Activated CD8-positive, alpha-beta memory T cell treated with anti-CD3 and anti-CD28 coated beads, Interleukin-2, amount 50 U/mL, for 1 hour (primary cell): ENCODE results near the gene DMWD.
"Not testable (repeated sequence)": the region's sequence is repeated elsewhere in the genome, so short reads cannot be mapped to it uniquely, and the experiment has no call there.

Experiments used
- DNase-seq: peaks from one replicate; pipeline ENCODE4 v3.0.0-alpha.2; 2020; ENCODE audit errors: extremely low read depth

The DMWD gene

DNA sequence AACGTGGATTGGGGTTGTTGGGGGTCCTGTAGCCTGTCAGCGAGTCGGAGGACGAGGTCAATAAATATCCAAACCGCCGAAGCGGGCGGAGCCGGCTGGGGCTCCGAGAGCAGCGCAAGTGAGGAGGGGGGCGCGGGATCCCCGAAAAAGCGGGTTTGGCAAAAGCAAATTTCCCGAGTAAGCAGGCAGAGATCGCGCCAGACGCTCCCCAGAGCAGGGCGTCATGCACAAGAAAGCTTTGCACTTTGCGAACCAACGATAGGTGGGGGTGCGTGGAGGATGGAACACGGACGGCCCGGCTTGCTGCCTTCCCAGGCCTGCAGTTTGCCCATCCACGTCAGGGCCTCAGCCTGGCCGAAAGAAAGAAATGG is 22.8 kb downstream of the DMWD start:
- peak; percentile 31 for DNase-seq

DNA sequence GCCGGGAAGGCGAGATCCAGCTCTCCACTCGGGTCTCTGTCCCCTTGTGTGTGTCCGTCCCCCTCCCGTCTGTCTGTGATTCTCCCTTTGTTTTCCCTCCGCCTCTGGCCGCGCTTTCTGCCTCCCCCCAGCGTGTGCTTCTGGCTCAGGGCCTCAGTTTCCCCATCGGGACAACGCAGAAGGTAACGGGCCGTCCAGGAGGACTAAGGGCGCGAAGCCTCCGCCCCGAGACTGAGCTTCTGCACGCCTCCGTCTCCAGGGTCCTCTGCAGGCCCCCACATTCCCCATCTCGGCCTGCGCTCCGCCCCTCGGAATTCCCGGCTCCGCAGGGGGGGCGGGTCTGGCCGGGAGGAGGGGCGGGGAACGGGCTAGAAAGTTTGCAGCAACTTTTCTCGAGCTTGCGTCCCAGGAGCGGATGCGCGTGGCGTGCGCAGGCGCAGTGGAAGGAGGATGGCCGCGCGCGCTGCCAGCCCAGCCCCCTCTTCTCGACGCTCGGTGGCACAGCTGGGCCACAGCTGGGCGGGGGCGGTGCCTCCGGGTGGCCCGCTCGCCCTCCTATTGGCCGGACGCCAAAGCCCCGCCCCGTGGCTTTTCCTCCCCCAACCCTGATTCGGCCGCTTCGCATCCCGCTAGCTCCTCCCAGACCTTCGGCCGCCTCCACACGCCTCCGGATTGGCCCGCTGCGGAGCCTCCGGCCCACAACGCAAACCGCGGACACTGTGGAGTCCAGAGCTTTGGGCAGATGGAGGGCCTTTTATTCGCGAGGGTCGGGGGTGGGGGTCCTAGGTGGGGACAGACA is 23.5 kb downstream of the DMWD start, which contains the start of gene SIX5:
Gene SIX5 (minus strand): TSS at position 269 of the 799 bp plus-strand sequence. CDS start 408 bp downstream, outside the sequence.
- peak; percentile 76 for DNase-seq

DNA sequence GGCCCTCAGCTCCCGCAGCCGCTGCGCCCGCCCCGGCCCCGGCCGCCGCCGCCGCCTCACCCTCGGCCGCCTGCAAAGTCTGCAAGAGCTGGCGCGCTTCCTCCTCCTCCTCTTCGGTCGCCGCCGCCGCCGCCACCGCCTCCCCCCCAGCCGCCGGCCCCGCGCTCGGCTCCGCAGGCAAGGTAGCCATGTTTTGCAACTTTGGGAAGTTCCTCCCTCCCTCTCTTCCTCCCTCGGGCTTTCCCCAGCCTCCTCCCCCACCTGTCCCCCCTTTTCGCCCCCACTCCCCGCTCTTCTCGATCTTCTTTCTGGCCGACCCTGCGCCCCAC is 24.0 kb downstream of the DMWD start:
- no peak for DNase-seq

DNA sequence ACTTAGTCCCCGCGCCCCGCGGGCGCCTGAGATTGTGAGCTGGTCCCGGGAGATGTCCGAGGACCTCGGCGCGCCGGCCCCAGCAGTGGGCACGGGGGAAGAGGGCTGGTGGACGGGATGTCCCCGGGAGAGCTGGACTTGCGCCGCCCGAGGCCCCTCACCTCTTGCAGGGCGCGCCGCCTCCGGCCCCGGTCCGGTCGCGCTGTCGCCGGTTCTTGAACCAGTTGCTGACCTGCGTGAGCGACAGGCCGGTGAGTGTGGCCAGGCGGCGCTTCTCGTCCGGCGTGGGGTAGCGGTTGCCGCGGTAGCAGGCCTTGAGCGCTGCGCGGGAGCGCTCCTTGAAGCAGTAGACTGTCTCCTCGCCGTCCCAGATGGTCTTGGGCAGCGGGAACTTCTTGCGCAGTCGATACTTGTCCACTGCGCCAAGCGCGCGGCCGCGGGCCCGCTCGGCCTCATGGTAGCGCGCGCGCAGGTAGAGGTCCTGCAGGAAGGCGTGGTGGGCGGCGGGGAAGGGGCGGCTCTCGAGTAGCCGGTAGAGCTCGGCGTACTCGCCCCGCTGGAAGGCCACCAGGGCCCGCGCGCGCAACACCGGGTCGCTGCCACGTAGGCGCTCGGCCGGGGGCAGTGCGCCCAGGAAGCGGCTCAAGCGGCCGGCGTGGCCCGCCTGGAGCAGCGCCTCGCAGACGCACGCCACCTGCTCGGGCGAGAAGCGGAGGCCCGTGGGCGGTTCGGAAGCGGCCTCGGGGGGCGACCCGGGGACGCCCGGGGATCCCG is 24.6 kb downstream of the DMWD start:
- DNase-seq, result no peak

DNA sequence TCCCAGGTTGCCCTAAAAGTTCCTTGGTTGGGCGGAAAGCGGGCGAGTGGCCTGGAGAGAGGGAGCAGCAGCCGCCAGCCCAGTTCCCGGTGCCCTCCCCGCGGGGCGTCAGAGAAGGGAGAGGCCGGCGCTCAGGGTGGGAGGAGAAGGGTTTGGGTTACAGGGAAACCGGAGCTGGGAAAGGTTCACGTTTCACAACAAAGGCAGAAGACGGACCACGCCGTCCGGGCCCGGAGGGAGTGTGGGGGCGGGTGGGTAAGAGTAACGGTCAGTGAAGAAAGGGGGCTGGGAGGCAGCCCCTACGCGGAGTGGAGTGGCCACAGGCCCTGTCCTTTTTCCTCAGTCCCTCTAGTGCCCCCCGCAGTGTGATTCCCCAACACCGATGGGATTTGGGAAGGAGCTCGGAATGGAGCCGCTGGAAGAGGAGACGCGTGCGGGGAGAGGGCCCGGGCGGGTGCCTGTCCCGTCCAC is 25.2 kb downstream of the DMWD start:
- no peak for DNase-seq

DNA sequence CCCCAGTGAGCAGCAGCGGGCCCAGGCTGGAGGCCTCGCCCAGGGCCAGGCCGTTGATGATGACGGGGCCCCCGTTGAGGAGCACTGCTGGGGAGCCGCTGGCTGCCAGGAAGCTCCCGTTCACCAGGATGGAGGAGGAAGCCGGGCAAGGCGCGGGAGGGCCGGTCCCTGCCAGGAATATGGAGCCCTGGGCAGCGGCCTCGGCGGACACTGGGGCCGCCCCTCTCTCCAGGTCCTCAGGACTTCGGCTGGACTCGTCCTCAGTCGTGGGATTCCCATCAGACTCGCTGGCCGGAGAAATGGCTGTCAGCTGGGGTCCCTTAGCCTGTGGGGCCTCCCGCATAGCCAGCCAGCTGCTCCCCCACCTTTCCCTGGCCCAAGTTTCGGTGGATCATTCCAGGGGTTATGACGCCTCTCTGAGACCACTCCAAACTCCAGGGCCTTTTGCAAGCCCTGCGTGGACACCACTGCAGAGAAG is 25.7 kb downstream of the DMWD start:
- no peak for DNase-seq

DNA sequence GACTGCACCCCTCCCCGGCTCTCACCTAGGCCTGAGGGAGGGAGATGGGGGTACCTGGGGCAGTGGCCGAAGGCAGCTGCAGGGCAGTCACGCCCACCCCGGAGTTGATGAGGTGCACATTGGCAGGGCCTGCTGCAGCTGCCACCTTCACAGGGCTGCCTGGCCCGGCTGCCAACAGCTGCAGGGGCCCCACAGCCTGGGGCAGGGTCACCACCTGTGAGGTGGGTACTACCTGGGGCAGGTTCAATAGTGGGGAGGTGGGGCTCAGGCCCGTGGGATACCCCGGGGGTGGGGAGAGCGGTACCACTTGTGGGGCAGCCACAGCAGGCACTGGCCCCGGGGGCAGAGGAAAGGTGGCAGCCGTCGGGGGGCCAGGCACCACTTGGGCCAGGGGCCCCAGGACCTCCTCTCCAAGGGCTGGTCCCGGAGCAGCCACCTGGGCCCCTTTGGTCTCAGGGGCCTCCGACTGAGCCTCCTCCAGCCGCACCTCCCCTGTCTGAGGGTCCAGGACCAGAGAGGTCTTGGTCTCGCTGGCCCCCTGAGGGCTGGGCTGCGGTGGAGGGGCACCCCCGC is 26.3 kb downstream of the DMWD start:
- DNase-seq, result no peak

DNA sequence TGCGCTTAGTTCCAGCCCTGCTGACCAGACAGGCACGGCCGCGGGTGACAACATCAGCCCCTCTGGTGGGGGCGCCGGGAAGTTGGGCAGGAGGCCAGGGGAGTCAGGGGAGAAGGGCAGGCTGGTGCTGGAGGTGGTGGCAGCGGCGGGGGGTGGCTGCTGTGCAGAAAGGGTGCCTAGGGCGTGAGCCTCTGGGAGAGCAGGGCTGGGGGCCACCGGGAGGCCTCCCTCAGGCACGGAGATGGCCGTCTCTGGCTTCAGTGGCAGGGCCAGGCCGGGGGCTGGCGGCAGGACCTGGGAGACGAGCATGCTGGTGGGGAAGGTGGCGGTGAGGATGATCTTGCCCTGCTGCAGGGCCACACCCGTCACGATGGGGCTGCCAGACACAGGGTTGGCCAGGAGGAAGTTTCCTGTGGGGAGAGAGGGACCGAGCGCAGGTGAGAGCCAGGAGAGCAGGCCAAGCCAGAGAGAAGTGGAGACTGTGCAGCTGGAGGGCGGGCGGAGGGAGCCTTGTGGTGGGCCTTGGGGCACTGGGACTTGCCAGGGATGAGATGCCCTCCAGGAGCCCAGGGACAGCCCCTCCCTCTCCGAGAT is 26.8 kb downstream of the DMWD start:
- no peak for DNase-seq

DNA sequence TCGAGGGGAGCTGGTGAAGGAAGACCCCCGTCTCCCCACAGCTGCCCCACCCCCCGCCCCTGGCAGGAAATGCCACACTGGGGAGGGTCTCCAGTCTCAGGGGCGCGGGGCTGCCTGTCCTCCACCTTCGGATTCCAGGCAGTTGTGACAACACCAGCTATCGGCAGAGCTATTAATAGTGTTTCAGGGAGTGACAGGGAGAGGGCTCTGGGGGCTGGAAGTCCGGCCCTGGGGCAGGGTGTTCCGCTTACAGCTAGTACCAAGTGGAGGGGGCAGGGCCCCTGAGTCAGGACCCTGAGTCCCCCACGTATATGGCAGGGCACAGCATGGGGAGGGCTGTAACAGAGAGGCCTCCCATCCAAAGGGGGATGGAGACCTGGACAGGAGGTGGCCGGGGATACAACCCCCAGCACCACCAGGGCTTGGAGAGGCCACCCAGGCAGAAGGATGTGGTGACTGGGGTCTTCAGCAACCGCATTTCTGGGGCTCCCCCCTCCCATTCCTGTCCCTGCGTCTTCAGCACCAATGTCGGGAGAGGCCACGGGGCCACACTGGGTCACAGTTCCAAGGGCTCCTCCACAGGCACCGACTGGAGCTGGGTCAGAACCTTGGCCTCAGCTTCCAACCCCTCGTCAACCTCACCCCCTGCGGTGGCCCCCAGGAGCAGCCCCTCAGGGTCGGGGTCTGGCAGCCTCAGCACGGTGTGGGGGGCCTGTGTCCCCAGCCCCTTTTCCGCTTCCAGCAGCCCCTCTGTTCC is 27.5 kb downstream of the DMWD start:
- no peak for DNase-seq

DNA sequence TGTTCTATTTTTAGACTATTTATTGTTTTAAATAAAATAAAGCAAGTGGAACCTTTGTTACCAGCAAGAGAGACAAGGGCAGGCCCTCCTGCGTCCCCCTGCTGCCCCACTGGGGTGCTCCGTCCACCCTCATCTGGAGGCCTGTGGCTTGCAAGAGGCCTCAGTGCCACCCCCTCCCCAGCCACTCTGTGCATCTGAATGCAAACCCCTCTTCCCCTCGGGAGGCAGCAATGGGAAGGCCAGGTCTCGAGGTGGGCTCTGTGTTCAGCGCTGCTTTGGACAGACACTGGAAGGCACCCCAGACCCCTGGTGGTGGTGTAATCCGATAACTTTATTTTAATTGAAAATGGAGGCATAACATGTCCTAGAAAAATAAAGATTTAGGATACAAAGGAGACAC is 28.2 kb downstream of the DMWD start:
- DNase-seq, result no peak

DNA sequence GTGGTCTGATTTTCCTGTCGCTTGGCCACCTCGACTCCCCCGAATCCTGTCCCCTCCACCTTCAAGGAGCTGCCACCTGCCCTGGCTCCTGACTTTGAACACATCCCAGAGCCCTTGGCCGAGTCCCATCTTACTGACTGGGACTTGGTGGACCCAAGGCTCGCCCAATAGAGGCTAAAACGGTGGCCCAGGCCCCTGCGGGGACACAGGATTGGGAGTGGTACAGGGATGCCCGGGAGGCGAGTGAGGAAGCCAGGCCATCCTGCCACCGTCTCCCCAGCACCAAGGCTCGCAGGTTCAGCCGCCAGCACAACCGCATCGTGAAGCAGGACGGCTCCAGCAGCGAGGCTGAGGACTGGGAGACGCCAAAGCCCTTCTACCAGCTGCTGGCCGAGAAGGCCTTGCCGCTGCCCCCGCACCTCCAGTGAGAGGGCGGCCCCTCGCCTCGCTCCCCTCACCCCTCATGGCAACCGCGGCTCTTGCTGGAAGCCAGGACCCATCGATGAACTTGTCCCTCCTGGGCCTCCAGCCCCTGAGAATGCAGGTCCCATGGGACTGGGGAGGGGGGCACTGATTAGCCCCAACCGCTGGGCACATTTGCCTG is 28.9 kb downstream of the DMWD start:
- DNase-seq, result no peak

DNA sequence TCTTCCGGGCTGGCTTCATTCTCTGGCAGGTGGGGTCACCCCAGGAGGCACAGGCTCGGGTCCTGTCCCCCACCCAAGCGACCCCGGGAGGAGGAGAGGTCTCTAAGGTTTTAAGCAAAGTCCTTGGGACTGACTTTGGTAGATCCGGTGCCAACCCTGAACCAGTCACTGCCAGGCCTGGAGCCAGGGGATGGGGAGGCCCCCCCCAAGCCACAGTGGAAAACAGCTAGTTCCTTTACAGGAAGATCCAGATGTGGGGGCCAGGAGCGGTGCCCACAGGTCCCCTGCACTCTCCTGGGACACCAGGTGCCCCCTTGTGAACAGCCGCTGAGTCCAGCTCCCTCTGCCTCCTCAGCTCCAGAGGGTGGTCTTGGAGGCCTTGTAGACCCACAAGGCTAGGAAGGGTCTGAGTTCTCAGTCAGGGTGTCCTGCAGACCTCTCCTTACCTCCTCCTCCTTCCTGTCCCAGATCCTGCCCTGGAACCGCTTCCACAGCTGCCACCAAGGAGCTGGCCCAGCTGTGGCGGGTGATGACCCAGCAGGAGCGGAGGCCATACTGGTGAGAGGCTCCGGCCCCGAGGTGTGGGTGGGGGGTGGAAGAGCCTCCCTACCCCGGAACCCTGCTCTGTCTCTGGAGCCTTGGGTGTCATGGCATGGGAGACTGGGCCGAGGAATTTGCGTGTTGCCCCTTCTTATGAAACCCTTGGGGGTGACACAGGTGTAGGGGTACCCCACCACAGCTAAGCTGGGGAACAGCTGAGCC is 29.6 kb downstream of the DMWD start:
- no peak for DNase-seq

DNA sequence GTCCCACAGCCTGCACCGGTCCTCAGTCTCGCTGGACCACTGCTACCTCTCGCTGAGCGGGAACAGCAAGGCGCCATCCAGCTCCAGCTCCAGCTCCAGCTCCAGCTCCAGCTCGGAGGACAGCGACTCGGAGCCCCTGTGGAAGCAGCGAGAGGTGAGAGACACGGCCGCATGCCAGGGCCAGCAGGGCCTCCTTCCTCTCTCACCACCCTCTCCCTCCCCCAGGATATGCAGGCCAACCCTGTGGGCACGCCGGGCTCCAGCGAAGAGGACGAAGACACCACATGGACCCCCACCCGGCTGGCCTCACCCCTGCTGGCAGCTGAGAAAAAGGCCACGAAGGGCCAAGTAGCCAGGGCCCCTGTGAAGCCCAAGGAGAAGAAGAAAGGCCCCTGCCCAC is 30.9 kb downstream of the DMWD start:
- no peak for DNase-seq

DNA sequence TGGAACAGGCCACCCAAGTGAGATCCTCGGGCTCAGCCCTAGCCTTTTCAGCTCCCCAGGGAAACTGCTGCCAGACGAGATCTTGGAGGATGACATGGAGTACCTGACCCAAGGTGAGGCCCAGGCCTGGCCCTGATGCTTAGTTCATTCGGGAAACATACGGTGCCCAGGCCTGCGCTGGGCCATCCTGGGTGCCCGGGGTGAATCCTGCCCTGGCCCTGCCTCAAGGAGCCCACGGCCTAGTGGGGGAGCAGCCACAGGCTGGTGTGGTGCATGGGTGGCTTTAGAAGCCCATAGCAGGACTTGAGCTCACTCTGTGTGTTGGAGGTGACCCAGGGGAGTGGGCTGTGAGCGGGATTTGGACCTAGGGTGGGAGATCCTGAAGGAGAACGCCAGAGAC is 33.7 kb downstream of the DMWD start:
- DNase-seq, result no peak

DNA sequence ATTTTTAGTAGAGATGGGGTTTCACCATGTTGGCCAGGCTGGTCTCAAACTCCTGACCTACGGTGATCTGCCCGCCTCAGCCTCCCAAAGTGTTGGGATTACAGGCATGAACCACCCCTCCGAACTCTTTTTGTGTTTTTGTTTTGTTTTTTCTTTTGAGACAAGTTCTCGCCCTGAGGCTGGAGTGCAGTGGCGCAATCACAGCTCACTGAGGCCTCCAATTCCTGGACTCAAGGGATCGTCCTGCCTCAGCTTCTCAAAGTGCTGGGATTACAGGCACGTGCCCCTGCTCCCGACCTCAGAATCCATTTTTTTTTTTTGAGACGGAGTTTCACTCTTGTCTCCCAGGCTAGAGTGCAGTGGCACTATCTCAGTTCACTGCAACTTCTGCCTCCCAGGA is 35.0 kb downstream of the DMWD start:
- DNase-seq, result no peak

DNA sequence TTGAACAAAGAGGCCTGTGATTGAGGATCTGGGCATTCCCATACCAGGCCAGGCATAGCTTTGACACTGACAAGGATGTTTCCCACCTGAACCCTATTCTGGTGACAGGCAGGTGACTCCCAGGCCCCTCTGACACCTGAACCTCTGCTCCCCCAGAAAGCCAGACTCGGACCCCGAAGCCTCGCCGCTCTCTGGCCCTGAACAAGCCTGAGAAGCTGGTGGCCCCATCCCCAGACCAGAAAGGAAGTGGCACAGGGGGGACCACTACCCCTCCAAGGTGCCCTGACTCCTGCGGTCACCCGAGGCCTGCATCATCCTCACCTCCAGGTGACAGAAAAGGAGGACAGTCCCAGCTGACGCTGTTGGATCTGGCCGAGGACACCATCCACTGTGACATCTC is 38.3 kb downstream of the DMWD start:
- DNase-seq, result no peak

DNA sequence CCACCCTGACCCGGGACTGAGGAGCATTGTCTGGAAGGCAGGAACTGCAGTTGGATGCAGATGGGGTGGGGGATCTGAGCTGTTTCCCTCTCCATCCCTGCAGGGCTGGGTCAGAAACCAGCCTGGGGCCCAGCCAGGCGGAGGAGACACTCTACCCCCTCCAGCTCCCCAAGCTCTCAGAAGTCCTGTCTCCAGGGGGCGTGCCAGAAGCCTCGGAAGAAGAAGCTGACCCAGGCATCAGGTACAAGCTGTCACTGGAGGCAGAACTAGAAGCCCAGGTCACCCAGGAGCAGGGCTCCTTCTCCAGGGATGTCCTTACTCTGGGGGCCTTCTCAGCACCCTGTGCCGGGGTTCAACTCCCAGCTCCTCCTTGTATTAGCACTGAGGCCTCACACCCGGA is 39.1 kb downstream of the DMWD start:
- no peak for DNase-seq

DNA sequence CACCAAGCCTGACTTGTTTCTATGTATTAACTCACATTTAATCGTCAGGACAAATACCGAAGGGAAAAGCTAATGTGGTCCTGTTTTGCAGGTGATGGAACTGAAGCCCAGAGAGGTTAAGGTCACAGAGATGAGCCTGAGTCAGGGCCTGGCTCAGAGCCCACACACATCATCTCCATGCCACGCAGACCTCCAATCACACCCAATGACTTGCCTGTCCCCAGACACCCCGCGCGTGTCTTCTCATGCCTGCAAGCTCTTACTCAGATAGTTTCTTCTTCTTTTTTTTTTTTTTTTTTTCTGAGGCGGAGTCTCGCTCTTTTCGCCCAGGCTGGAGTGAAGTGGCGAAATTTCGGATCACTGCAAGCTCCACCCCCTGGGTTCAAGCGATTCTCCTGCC is 40.0 kb downstream of the DMWD start:
- no peak for DNase-seq

DNA sequence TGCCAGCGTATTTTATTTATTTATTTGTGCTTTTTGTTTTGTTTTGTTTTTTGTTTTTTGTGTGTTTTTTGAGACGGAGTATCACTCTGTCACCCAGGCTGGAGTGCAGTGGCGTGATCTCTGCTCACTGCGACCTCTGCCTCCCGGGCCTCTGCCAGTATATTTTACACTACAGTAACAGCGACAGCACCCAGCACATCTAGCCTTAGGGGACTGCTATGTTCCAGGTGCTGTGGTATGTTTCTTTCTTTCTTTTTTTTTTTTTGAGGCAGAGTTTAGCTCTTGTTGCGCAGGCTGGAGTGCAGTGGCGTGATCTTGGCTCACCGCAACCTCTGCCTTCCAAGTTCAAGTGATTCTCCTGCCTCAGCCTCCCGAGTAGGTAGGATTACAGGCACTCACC is 41.2 kb downstream of the DMWD start:
- DNase-seq, result not testable (repeated sequence)

DNA sequence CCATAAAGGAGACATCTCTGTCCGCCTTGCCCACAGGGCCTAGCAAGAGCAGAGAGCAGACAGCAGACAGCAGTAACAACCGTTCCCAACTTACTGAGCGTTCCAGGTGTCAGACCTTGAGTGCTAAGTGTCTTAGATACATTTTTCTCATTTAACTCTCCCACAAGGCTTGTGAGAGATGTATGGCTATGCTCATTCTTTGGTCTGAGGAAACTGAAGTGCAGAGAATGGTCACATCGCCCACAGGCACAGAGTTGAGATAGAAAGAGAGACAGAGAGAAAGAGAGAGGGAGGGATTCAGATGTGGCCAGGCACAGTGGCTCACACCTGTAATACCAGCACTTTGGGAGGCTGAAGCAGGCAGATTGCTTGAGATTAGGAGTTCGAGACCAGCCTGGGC is 45.1 kb downstream of the DMWD start:
- DNase-seq, result no peak

DNA sequence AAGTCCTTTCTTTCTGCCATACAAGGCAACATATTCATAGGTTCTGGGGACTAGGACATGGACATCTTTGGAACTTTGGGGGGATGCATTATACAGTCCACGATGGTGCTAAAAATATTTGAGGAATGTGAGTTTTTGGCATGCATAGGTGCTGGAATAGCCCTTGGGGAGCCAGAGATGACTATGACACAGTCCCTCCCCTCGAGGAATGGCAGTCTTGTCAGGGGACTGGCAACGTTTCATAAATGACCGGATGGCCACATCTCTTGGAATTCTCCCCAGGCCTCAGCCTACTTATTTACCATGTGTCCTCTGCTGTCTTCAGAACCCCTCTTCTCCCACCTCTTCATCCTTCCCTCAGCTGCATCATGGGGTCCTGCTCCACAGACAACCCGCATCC is 45.8 kb downstream of the DMWD start:
- no peak for DNase-seq
